Stimulated activated CD4-positive, alpha-beta T cell treated with anti-CD3 and anti-CD28 coated beads, Interleukin-2, amount 100 ng/mL, for 24 hours (primary cell): ENCODE measurements around the gene PYGB.

Source experiments
- DNase-seq, 2 donors: peaks; one replicate each; pipeline ENCODE4 v3.0.0-alpha.2; 2020

The PYGB gene

DNA sequence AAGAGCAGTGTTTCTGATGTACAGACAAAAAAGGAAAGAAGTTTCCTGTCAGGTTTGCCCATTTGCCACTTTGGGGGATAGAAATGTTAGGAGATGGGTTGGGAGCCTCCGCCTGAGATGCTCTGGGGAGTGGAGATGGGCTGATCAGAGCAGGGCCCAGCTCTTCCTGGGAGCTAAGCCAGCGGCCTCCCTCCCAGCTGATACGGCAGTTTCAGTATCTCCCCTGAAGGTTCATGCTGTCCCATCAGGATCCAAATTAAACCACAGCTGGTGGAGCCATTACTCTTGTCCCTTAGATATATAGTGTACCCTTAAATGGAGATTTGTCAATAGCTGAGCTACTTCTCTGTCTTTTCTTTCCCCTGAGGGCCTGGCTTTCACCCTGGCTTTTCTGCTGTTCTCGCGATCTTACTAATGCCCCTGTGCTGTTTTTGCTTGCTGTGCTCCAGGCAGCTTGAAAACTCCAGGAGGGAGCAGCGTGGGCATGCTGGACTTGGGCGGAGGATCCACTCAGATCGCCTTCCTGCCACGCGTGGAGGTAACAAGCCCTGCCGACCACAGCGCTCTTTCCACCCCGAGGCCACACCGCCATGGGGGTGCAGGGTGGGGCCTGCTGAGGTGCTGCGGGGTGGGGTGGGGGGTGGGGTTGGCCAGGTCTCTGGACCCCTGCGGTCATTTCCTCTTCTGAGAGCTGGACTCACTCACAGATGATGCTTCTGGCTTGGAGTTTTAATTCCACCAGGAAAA, 31.5 kb upstream of the PYGB start:
- DNase-seq: no peak

DNA sequence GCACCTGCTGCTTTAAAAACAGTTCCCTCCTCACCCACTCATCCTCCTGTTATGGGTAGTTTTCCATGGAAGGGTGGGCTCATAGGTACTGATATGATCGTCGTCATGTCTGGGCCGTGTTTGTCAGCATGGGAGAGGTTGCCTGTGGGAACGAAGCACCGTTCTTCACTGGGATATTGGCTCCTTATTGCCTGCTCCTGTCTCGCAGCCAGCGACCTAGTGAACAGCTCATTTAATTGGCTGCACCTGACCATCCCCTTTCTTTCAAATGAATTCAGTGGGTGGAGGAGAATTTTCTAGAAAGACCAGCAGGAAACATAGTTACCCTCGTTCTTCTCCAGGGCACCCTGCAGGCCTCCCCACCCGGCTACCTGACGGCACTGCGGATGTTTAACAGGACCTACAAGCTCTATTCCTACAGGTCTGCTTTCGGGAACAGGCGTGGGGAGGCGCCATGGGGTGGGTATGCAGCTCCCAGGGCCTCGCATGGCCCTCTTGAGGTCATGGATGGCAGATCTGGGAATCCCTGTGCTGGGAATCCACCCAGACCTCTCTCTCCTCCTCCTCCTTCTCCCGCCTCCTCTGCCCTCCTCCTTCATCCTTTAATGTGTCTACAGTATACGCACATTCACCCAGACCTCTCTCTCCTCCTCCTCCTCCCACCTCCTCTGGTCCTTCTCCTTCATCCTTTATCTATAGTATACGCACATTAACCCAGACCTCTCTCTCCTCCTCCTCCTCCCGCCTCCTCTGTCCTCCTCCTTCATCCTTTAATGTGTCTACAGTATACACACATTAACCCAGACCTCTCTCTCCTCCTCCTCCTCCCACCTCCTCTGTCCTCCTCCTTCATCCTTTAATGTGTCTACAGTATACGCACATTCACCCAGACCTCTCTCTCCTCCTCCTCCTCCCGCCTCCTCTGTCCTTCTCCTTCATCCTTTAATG, 30.4 kb upstream of the PYGB start:
- no peak for DNase-seq

DNA sequence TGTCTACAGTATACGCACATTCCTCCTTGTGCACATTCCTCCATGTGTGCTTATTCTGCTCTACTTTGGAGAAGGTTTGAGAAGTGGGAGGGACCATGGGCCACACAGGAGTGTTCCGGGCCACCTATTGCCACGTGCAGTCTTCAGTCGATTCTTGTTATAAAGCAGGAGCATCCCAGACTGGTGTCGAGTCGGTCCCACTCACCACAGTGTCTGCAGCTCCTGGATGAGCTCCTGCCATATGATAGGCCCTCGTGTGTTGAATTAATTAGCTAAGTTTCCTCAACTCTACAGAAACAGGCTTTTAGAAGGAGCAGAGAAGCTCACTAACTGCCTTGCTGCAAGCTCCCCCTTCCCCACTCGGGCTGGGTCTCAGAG, 29.8 kb upstream of the PYGB start:
- DNase-seq: no peak

DNA sequence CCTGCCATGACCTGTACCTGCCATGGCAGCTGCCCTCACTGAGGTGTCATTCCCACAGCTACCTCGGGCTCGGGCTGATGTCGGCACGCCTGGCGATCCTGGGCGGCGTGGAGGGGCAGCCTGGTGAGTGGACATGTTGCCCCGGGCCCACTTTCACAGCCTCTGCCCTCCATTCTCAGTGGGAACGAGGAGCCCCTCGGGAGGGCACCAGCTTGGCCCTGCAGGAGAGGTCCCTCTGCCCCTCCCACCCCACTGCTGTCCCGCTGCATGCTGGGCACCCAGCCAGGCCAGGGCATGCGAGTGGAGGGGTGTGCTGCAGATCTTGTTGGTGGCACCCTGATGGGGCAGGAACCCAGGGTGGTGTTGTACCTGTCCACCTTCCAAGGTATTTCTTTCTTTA, 29.4 kb upstream of the PYGB start:
- DNase-seq: no peak

DNA sequence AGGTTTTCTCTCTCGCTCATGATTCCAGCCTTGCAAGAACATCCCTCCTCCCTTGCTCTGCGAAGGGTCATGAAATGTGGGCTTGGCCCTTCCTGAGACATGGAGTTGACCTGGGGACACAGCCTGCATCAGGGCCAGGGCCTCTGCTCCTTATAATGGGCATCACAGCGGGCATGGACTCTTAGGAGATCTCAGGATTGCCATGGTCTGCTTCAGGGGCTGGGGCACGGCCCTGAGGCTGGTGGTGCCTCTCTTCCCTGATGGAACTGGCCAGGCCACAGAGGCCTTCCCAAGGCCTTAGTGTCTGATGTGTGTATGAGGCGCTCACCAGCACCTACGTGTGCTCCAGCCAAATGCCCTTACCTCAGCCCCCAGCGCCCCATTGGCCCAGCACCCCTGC, 28.5 kb upstream of the PYGB start:
- no peak for DNase-seq

DNA sequence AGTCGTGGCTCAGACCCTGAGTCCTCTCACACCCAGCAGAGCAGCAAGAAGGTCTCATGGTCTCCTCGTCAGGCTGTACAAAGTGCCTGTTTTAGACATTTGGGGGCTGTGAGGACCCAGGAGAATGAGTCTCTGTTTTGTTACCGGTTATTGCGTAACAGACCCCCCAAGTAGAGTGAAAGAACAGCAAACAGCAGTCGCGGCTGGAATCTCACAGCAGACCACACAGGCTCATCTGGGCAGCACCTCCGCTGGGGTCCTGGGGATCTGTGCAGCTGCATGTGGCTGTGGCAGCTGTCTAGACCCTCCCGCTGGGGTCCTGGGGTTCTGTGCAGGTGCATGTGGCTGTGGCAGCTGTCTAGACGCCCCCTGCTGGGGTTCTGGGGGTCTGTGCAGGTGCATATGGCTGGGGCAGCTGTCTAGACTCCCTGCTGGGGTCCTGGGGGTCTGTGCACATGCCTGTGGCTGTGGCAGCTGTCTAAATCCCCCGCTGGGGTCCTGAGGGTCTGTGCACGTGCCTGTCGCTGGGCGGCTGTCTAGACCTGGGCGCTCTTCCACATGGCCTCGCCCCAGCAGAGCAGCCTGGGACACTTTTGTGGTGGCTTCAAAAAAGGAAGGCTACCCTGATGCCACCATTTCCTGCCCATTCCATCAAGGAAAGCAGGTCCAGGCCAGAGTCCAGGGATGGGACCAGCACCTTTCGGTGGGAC, 27.7 kb upstream of the PYGB start:
- peak in 1 of 2 donors; percentile 26 for DNase-seq

DNA sequence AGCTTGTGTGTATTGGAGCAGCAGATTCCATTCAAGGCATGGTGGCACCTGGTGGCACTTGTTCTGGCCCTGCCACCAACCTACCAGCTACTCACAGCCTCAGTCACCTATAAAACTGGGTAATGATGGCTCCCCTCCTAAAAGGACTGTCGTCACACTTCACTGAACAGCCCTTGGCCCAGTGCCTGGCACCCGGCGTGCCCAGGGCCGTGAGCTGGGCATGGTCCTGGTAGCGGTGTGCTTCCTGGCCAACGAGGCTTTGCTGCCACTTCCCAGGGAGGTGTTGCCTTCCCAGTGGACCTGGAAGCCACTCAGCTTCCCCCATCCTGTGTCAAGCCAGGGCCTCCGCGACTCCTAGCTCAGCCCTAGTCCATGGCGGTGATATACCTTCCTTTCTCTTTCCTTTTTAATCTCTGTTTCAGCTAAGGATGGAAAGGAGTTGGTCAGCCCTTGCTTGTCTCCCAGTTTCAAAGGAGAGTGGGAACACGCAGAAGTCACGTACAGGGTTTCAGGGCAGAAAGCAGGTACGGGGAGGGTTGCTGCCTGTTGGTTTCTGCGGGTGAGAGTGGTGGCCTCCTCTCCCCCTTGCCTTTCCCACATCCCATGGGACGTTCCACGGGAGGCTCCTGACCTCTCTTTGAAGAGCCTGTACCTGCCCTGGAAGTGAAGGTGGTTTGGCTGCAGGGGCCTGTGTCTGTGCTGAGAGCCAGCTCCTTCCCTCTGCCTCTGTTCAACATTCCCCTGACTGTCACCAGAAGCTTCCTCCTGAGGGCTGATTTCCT, 26.9 kb upstream of the PYGB start:
- DNase-seq: no peak

DNA sequence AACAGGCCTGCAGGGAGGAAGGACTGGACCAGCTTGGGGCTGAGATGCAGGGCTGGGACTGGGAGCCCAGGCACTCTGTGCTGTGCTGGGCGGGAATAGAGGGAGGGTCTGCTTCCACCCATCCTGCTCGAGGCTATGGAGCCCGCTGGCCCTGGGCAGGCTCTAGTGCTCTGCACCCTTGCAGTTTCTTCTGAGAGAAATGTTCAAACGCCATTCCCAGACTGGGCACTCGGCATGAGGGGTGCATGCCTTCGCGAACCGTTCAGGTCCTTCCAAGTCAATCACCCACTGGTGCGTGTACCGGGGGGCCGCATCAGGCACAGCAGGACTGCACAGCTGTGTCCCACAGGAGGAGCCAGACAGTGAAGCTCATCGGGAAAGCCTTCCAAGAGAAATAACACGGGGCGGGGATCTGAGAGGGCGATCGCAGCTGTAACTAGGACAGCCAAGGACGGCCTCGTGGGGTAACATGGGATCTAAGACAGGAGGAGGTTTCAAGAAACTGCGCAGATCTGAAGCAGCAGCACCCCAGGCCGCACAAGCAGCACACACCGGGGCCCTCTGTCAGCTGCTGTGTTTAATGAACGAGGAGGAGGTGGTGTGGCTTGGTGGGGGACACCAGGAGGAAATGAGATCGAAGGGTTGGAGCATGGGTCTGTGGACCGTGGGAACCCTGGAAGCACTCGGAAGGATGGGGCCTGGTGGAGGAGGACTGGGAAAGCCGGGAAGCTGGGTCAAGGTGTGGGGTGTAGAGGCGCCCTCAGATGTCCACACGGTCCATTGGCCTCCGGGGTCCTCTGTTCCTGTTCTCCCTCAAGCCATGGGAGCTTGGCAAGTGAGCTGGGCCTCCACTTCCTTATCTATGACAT, 26.1 kb upstream of the PYGB start:
- no peak for DNase-seq

DNA sequence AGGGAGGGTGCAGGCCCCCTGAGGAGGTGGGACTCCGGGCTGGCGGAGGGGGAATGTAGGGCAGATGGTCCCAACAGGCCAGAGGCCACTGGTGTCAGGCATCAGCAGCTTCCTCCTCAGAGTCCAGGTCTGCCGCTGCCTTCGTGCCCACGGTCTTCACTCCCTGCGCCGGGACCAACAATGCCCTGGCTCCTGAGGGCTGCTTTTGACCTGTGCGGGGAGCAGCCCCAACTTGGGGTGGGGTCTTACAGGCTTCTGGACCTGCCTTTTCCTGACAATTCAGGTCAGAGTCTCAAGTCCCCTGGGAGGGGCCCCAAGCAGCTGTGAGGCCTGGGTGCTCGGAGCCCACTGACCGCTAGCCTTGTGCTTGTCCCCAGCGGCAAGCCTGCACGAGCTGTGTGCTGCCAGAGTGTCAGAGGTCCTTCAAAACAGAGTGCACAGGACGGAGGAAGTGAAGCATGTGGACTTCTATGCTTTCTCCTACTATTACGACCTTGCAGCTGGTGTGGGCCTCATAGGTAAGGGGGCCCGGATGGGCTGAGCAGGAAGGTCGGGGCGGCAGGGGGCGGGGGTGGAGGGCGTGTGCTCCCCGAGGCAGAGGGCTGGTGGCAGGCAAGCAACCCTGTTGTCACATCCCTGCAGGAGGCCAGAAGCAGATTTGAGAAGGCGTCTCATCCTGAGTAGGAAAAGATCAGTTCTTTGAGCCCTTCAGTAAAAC, 25.3 kb upstream of the PYGB start:
- DNase-seq: no peak

DNA sequence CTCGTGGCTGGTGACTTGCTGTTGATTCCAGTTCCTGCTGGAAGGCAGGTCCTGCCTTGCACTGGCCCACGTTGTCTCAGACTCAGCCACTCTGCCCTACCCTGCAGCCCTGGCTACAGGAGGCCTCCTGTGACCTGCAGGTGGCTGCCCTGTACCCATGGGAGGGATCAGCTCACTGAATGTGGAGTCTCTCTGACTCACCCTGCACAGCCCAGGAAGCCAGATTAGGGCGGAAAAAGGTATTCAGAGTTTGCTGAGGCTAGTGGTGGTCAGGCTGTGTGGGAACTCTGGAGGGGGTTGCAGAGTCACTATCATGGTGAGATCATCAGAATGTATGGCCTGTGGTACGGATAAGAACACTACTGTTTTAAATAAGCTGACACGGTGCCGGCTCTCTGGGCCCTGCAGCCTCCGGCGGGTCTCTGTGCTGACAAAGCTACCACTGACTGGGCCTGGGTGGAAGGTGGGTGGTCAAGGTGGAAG, 24.7 kb upstream of the PYGB start:
- DNase-seq: peak; percentile 42 to 50

DNA sequence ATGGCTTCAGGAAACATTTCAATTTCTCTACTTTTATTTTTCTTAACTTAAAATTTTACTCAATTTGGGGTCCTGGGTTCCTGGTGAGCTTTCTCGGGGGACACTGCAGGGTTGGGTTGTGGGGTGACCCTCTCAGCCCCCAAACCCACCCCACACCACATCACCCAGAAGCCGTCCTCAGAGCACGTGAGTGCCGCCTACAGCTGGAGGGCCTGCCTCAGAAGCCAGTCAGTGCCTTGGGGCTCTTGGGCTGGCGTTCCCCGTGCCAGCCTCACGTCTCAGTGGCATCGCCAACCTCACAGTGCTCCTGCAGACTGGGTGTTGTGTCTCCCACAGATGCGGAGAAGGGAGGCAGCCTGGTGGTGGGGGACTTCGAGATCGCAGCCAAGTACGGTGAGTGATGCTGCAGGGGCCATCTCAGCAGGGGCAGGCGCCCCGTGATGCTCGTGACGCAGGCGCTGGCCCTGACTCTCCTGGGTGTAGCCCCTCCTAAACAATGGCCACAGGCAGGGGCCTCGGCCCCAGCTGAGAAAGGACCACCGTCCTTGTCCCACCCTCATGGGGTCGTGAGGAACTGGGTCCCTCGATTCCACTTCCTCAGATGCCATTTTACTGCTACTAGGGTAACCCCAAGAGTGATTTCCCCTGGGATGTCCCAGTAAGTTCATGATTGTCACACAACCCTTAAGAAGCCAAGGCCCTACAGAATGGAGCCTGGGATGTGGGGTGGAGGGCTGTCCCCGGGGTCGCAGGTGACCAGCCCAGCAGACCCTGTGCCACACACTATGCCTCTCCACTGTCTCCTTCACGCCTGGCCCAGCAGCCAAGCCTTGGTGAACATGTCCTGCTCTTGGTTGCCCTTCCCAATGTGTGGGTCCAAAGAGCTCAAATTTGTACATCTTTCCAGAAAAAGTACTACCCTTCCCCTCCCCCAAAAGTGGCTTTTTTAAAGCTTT, 23.8 kb upstream of the PYGB start:
- no peak for DNase-seq

DNA sequence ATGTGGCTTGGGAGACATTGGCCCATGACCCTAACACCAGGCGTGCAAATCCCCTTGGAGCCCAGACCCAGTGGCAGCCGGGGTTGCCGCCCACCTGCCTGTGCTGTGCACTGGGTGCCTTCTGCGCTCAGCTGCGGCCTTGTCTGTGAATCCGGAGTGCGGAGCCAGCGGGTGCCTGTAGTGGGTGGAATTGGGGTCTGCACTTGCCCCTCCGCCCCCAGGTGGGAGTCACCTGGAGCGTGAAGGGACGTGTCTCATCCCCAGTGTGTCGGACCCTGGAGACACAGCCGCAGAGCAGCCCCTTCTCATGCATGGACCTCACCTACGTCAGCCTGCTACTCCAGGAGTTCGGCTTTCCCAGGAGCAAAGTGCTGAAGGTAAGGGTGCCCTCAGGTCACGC, 22.9 kb upstream of the PYGB start:
- DNase-seq: no peak

DNA sequence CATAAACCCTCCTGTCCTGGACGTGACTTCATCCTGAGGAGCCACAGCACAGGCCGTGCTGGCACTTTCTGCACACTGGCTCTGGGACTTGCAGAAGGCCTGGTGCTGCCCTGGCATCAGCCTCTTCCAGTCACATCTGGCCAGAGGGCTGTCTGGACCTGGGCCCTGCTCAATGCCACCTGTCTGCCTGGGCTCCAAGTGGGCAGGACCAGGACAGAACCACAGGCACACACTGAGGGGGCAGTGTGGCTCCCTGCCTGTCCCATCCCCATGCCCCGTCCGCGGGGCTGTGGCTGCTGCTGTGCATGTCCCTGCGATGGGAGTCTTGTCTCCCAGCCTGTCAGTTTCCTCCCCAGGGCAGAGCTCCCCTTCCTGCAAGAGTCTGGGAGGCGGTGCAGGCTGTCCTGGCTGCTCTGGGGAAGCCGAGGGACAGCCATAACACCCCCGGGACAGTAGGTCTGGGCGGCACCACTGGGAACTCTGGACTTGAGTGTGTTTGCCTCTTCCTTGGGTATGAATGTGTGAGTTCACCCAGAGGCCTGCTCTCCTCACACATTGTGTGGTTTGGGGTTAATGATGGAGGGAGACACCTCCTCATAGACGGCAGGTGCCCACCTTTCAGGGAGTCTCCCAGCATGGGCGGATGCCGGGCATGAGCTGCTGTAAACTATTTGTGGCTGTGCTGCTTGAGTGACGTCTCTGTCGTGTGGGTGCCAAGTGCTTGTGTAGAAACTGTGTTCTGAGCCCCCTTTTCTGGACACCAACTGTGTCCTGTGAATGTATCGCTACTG, 22.0 kb upstream of the PYGB start:
- no peak for DNase-seq

DNA sequence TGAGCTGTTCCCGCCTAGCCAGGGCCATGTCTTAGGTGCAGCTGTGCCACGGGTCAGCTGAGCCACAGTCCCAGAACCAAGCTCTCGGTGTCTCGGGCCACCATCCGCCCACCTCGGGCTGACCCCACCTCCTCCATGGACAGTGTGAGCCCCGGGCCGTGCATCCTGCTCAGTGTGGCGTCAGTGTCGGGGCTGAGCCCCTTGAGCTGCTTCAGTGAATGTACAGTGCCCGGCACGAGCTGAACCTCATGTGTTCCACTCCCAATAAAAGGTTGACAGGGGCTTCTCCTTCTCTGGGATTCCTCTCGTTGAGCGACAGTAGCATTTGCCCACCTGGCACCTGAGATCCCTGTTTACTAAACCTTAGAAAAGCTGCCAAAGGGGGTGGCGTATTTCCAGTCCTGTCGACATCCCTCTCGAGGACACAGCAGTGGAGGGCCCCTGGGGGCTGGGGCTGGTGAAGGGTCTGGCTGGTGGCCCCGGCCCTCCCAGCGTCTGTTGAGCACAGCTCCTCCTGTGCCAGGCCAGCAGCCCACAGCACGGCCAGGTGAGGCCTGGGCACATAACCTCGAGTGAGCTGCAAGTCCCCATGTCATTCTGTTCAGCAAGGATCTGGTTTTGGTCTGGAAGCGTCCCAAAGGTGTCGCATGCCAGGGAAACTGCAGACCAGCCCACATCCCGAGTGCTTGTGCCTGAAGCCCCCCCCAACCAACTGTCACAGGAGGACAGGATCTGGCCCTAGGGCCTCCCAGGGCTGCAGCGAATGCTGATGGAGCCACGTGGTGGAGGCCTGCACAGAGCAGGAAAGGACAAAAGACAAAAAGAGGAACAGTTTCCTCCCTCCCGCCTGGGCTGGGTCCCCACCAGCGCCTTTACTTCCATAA, 21.2 kb upstream of the PYGB start:
- no peak for DNase-seq

DNA sequence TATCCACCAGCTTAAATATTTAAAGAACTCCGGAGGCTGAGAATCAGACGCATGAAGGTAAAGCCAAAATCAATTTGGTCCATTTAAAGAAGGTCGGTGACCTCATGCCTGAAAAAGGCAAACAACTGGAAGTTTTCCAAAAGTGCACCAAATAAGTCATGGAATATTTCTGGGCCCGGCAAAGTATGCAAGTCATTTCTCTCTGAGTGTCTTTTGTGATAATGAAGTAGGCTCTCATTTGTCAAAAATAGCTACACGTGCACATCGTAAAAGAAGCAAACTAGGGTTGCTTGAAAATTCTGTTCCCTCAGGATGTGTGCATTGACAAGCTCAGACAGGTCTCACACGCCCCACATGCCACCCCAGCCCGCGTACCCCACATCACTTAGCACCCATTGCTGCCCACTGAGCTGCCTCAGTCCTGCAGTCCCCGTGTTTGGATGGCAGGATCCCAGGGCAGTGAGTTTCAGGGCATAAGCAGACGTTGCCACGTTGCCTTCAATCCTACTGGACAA, 20.5 kb upstream of the PYGB start:
- DNase-seq: no peak

DNA sequence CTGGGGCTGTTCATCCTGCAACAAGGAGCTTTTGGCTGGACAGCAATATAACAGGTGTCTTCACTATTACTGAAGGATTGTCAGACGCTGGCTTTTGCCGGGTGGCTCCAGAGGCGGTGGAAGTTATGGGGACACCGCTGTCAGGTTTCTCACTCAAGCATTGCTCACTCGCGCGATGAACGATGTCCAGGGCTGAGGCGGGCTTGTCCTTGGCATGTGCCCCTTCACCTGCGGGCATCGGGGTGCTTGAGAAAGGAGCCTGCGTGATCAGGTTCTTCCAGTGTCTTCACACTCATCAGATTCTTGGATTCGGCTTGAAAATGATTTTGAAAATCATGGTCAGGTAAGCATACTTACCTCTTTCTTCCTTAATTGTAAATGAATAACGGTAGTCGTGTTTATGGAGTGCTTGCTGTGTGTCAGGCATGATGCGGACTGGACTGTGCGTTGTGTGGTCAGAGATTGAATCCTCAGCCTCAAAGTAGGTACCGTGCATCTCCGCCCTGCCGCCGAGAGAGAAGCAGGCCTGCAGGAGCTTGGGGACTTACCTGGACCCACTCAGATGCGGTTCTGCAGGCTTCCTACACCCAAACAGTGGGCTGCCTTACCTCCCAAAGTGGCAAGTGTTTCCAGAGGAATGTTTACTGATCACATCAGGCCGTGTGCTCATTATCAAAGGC, 18.3 kb upstream of the PYGB start:
- DNase-seq: no peak
